Panc1 (cell line): ENCODE measurements around the gene CA5A. TPM values are rescaled to one million over a fixed set of nuclear protein-coding genes. Genes with fewer than 3 reads are reported as not detected.

Source experiments
- ATAC-seq: fragments of 200-7000 bp; cut with Tn5 transposase; 2 replicates; pipeline ENCODE4 v1.9.1; 2020; ENCODE audit warnings: mild to moderate bottlenecking, moderate library complexity
- BruUV-seq: library from RNA; stranded (reverse); fragments of 400-500 nt; replicated peaks from 2 replicates; lab custom pipeline; 2021; lab: Mats Ljungman, UMichigan
- CTCF ChIA-PET: fragments of 300-600 bp; sonication (Branson Sonifier 250); formaldehyde crosslinking; loops from one replicate; lab custom pipeline; 2022; ENCODE audit warnings: antibody characterized with exemption; lab: Charles Lee
- POLR2A ChIA-PET: fragments of 300-600 bp; sonication (Branson Sonifier 250); formaldehyde crosslinking; loops from one replicate; lab custom pipeline; 2022; ENCODE audit warnings: antibody characterized with exemption; lab: Charles Lee
- DNase-seq: peaks from one replicate; pipeline ENCODE4 v3.0.0-alpha.2; 2010; ENCODE audit warnings: low read depth, low spot score
- H3K27ac ChIP-seq: 2 replicates; pipeline ENCODE4 v1.5.1; 2011; ENCODE audit warnings: mild to moderate bottlenecking, low read length, inconsistent platforms
- H3K27me3 ChIP-seq: fragments of 200-500 bp; sonication (Bioruptor generic); 2 replicates; pipeline ENCODE4 v1.6.0; 2014; ENCODE audit warnings: low read length, inconsistent platforms; ENCODE audit not compliant: control insufficient read depth, insufficient read depth
- H3K36me3 ChIP-seq: fragments of 200-500 bp; sonication (Bioruptor generic); 2 replicates; pipeline ENCODE4 v1.5.1; 2014; ENCODE audit warnings: inconsistent platforms, mild to moderate bottlenecking, low read length, moderate library complexity; ENCODE audit not compliant: control insufficient read depth, insufficient read depth
- H3K4me1 ChIP-seq: 2 replicates; pipeline ENCODE4 v1.5.1; 2011; ENCODE audit warnings: inconsistent platforms, mild to moderate bottlenecking, low read length, moderate library complexity; ENCODE audit not compliant: control insufficient read depth, insufficient read depth
- H3K4me3 ChIP-seq, 2 experiments: 2 replicates each; pipeline ENCODE4 v1.5.1; 2011 to 2012; ENCODE audit warnings: low read depth in 2 of 2, low read length in 2 of 2, mild to moderate bottlenecking in 2 of 2, inconsistent platforms in 1 of 2, moderate library complexity in 1 of 2
- H3K9me3 ChIP-seq: fragments of 200-500 bp; sonication (Bioruptor generic); 2 replicates; pipeline ENCODE4 v1.5.1; 2014; ENCODE audit warnings: low read depth, mild to moderate bottlenecking, inconsistent platforms, low read length, moderate library complexity; ENCODE audit not compliant: control insufficient read depth, insufficient read depth
- CTCF ChIP-seq: fragments of 450-650 bp; IDR thresholded peaks from 2 replicates; pipeline ENCODE4 v1.5.1; 2017; ENCODE audit warnings: mild to moderate bottlenecking
- POLR2AphosphoS5 ChIP-seq: IDR thresholded peaks from 2 replicates; pipeline ENCODE4 v1.6.1; 2012; ENCODE audit warnings: mild to moderate bottlenecking, low read depth, low read length, moderate library complexity
- SIN3A ChIP-seq: IDR thresholded peaks from 2 replicates; pipeline ENCODE4 v1.6.1; 2012; ENCODE audit warnings: low read depth, mild to moderate bottlenecking, low read length, moderate library complexity, borderline replicate concordance; ENCODE audit not compliant: insufficient read depth
- TCF7L2 ChIP-seq: IDR thresholded peaks from 2 replicates; pipeline ENCODE4 v1.6.1; 2011; ENCODE audit warnings: mild to moderate bottlenecking, low read depth, low read length, inconsistent platforms
- in situ Hi-C: cut with HindIII; loops from 2 replicates; pipeline ENCODE4 v1.10.0; 2016; ENCODE audit warnings: low sequenced_read_pairs, low pct_unique_long_range_greater_than_20kb
- intact Hi-C: fragments of 100-400 bp; cut with micrococcal nuclease; formaldehyde crosslinking; loops from one replicate; pipeline ENCODE4 v1.10.0; 2022; ENCODE audit not compliant: unreplicated experiment
- total RNA-seq: library from RNA; stranded (reverse); gene quantifications from one replicate; pipeline ENCODE4 v1.2.1, GENCODE V29; 2021; ENCODE audit not compliant: unreplicated experiment
- TF ChIP-seq, protein P1 (sequence below), 2 experiments: IDR thresholded peaks; 2 replicates each; pipeline ENCODE4 v1.6.1; 2011 to 2012; ENCODE audit warnings: low read depth in 2 of 2, control low read depth in 1 of 2, low read length in 1 of 2, mild to moderate bottlenecking in 1 of 2, moderate library complexity in 1 of 2; ENCODE audit not compliant: insufficient read depth in 1 of 2

CA5A gene
- total RNA-seq, 1 experiment from 2014 or later = not detected

DNA sequence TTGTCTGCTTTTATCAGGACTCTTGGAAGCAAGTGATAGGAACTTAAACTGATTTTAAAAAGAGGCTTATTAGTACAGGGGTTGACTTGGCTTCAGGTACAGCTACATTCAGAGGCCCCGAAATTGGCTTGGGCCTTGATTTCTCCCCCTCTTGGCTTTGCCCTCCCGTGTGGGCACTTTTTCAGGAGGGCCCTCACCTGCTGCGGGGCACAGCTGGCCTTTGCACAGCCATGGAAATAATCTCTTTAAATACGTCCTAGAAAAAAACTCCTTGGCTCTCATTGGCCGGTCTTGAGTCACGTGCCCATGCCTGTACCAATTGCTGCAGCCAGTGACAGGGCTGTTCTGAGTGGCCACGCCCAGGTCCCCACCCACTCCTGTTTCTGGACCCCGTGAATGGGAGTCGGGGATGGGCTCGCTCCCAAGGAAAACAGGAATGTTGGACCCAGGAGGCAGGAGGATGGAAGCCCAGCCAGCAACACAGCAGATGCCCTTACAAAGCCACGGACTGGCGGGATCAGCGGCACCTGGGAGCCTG is 15.0 kb downstream of the CA5A start:
- in situ Hi-C loops = no loop called here
- DNase-seq (no peak), ATAC-seq (no peak)
- Histone ChIP-seq H3K4me3 (no peak overlapping the region), H3K9me3 (no peaks in the 10 kb centered on the region), H3K4me1 (peaks cover 7% of the 10 kb centered on the region; the same call in 1 of the 2 replicates), H3K27ac (no peak overlapping the region), H3K36me3 (no peaks in the 10 kb centered on the region), H3K27me3 (no peaks in the 10 kb centered on the region)
- intact Hi-C loops = no loop called here
- TF ChIP-seq CTCF = no peak
- TF ChIP-seq TCF7L2 = no peak
- no peak for TF ChIP-seq SIN3A
- TF ChIP-seq, protein P1, sequence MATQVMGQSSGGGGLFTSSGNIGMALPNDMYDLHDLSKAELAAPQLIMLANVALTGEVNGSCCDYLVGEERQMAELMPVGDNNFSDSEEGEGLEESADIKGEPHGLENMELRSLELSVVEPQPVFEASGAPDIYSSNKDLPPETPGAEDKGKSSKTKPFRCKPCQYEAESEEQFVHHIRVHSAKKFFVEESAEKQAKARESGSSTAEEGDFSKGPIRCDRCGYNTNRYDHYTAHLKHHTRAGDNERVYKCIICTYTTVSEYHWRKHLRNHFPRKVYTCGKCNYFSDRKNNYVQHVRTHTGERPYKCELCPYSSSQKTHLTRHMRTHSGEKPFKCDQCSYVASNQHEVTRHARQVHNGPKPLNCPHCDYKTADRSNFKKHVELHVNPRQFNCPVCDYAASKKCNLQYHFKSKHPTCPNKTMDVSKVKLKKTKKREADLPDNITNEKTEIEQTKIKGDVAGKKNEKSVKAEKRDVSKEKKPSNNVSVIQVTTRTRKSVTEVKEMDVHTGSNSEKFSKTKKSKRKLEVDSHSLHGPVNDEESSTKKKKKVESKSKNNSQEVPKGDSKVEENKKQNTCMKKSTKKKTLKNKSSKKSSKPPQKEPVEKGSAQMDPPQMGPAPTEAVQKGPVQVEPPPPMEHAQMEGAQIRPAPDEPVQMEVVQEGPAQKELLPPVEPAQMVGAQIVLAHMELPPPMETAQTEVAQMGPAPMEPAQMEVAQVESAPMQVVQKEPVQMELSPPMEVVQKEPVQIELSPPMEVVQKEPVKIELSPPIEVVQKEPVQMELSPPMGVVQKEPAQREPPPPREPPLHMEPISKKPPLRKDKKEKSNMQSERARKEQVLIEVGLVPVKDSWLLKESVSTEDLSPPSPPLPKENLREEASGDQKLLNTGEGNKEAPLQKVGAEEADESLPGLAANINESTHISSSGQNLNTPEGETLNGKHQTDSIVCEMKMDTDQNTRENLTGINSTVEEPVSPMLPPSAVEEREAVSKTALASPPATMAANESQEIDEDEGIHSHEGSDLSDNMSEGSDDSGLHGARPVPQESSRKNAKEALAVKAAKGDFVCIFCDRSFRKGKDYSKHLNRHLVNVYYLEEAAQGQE (IDR thresholded peaks at IDR 0.05; ENCODE audit: insufficient read depth in 1 of 2, low read depth in 2 of 2, low read length in 1 of 2) = no peak
- no peak for TF ChIP-seq POLR2AphosphoS5
- BruUV-seq = no TSS peak
- CTCF ChIA-PET = no interaction called here
- POLR2A ChIA-PET = no interaction called here

DNA sequence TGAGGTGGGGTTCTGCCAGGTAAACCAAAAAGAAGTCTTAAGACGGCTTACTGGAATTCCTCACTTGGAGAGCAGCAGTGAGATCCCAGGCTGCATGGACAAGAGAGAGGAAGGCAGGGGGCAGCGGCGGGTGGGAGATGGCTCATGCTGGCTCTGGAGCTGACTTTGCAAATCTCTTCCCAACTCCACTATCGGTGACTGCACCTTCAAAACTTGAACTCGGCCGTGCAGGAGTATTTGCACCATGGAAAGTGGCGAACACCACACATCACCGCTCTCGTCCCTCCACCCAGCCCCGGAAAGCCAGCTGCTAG is 16.7 kb downstream of the CA5A start:
- BruUV-seq = no TSS peak
- no peak overlapping the region for H3K4me3 ChIP-seq
- ChIA-PET POLR2A (no interaction called here), CTCF (no interaction called here)
- intact Hi-C loops (no loop called here), in situ Hi-C loops (no loop called here)
- DNase-seq (no peak), ATAC-seq (no peak)
- H3K27me3 ChIP-seq = no peaks in the 10 kb centered on the region
- no peaks in the 10 kb centered on the region for H3K9me3 ChIP-seq
- TF ChIP-seq POLR2AphosphoS5 (no peak), SIN3A (no peak), CTCF (no peak), TCF7L2 (no peak)
- TF ChIP-seq, protein P1 (IDR thresholded peaks at IDR 0.05; ENCODE audit: insufficient read depth in 1 of 2, low read depth in 2 of 2, low read length in 1 of 2) = no peak
- no peak overlapping the region for H3K27ac ChIP-seq
- H3K36me3 ChIP-seq = no peaks in the 10 kb centered on the region
- peaks cover 1% of the 10 kb centered on the region; the same call in 1 of the 2 replicates for H3K4me1 ChIP-seq
